ENCODE data around the gene PMVK. TPM values are rescaled to one million over a fixed set of nuclear protein-coding genes. Genes with fewer than 3 reads are reported as not detected.

PMVK gene
- total RNA-seq, 1 donor: 11.7 TPM

DNA sequence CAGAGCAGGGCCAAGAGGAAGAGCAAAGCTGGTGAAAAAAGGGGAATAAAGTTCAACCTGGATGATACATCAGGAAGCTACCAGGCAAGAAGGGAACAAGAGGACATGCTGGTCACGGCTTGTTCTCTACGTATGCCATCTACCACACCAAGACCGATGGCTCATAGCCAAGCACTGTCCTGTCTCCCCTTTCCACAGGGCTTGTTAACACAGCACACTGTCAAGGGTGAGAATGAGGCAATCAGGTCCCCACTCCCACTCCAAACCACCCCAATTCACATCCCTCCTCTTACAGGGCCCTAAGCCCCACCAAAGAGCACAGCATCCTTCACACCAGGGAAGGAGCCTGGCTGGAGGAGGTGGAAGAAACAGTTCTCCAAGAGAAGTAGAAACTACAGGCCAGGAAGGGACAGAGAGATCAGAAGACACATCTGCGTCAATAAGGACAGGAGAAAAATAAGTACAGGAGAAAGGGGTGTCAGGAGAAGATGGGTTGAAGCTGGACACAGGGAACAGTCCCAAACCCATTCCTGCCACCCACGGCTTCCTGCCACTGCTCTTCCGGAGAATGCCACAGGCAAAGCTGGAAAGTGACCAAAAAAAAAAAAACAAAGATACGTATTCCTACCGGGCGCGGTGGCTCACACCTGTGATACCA lies 35.0 kb upstream of the PMVK start:
- TF ChIP-seq, protein P1, sequence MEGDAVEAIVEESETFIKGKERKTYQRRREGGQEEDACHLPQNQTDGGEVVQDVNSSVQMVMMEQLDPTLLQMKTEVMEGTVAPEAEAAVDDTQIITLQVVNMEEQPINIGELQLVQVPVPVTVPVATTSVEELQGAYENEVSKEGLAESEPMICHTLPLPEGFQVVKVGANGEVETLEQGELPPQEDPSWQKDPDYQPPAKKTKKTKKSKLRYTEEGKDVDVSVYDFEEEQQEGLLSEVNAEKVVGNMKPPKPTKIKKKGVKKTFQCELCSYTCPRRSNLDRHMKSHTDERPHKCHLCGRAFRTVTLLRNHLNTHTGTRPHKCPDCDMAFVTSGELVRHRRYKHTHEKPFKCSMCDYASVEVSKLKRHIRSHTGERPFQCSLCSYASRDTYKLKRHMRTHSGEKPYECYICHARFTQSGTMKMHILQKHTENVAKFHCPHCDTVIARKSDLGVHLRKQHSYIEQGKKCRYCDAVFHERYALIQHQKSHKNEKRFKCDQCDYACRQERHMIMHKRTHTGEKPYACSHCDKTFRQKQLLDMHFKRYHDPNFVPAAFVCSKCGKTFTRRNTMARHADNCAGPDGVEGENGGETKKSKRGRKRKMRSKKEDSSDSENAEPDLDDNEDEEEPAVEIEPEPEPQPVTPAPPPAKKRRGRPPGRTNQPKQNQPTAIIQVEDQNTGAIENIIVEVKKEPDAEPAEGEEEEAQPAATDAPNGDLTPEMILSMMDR (IDR thresholded peaks at IDR 0.05; ENCODE audit: insufficient read depth, low read length): no peak
- H3K4me3 ChIP-seq (ENCODE audit: low read depth, low read length): peak overlapping the region; percentile 80
- DNase-seq (ENCODE audit: low read depth): no peak

DNA sequence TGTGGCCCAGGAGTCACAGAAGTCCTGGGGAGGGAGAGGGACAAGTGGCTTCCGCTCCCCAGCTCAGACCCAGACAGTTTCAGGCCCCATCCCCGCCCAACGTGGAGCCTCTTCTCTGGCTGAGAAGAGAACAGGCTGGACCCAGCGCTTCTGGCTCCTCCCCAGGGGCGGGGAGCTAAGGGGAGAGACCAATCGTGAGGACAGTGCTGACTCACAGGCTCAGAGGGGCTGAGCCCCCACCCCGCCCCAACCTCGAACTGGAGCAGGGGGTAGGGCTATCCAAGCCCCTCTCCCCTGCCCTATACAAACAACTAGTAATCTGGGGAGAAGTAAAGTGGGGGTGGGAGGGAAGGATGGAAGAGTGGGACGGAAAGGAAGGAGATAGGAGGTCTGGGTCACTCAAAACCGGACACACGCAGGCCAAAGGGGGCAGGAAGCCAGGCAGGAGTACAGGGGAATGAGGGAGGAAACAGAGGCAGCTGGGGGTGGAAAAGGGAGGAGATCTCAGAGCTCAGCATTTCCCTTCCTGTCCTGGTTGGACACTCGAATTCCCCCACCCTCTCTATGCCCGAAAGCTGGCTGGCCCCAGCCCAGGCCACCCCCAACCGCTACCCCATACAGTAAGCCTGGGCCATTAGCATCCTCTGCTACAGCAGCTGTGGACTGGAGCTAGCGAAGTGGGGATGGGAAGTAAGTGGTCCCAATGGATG lies 34.3 kb upstream of the PMVK start, which contains the start of gene SHC1:
SHC1 (minus strand) TSS at position 117 of the 710 bp plus-strand sequence. CDS start 221 bp downstream, outside the sequence.
- peak within 1 kb of the TSS; percentile 80 for H3K4me3 ChIP-seq (ENCODE audit: low read depth, low read length)
- TF ChIP-seq, protein P1 (IDR thresholded peaks at IDR 0.05; ENCODE audit: insufficient read depth, low read length): no peak
- DNase-seq (ENCODE audit: low read depth): peak; percentile 93

DNA sequence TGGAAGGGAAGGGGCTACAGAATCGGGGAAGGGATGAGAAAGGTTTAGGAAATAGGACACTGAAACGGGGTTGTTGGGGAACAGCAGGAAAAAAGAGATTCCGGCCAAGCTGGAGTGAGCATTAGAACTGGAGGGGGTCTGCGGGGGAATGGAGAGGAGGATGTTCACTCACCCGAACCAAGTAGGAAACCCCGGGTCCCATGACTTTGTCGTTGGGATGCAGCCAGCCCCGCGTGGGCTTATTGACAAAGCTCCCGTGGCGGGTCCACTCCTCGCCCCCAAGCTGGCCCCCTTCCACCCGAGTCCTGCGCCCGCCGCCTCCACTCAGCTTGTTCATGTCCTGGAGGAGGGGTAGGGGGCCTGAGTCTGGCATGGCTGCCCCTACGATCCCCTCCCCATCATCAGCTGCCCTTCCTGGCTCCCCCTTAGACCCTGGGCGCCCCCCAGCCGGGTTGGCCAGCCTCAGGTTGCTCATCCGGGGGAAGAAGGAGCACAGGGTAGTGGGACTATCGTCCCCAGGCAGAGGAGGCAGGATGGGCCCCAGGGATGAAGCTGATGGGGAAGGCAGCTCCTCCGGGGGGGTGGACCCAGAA lies 33.4 kb upstream of the PMVK start:
- TF ChIP-seq, protein P1 (IDR thresholded peaks at IDR 0.05; ENCODE audit: insufficient read depth, low read length): no peak
- DNase-seq (ENCODE audit: low read depth): no peak
- peak overlapping the region; percentile 80 for H3K4me3 ChIP-seq (ENCODE audit: low read depth, low read length)

DNA sequence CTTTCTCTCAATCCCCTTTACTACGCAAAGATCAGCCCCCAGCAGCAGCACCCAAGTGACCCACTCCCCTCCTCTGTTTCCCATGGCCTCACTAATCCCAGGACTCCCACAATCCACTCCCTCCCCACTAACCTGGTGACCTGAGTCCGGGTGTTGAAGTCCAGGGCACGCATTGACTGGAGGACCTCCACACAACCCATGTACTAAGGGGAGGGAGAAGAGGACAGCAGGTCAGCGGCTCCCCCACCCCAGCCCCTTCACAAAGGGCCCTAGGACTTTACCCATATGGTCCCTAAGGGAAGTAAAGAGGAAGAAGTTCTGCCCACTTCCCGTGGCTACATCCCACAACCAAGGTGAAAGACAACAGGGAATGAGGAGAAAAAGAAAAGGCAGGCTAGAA lies 32.7 kb upstream of the PMVK start:
- DNase-seq (ENCODE audit: low read depth): no peak
- TF ChIP-seq, protein P1 (IDR thresholded peaks at IDR 0.05; ENCODE audit: insufficient read depth, low read length): no peak
- peak overlapping the region; percentile 80 for H3K4me3 ChIP-seq (ENCODE audit: low read depth, low read length)

DNA sequence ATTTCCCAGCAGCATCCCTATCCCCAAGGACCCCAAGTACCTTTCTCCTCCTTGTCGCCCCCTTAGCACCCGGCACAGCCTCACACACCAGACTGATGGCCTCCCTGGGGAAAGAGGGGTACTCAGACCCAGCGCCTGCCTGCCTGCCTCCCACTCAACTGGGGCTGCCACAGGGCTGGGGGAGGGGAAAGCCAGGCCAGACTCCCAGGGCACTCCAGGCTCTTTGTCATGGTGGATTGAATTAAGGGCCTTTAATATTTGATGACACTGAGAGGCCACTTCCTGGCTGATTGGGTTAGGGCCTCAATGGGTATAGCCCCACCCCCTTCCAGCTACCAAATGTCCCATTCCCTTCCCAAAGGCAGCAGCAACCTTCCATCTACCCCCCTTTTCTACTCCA lies 32.2 kb upstream of the PMVK start:
- TF ChIP-seq, protein P1 (IDR thresholded peaks at IDR 0.05; ENCODE audit: insufficient read depth, low read length): no peak
- DNase-seq (ENCODE audit: low read depth): no peak
- H3K4me3 ChIP-seq (ENCODE audit: low read depth, low read length): peak overlapping the region; percentile 80

DNA sequence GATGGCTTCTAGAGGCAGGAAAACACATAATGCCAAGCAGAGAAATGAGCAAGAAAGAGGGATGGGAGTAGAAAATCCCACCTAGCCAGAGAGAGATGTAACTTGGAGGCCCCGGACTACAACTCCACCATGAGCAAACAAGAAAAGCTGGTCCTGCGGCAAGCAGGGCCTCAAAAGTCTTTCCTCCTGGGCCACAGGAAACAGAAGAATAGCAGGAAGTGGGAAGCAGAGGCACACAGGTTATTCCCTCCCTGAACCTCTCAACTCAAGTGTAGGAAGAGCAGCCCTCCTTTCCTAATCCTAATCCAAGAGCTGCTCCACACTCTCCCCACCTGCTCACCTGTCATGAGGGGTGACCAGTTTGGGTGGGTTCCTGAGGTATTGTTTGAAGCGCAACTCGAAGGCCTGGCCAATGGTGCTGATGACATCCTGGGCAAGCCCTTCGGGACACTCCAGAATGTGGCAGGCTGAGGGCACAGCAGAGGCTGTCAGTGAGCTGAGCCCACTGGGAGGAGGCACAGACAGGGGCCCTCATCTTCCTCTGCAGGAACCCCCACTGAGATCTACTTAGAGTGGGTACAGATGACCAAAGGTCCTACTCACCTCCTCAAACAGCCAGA lies 30.9 kb upstream of the PMVK start:
- DNase-seq (ENCODE audit: low read depth): no peak
- TF ChIP-seq, protein P1 (IDR thresholded peaks at IDR 0.05; ENCODE audit: insufficient read depth, low read length): no peak
- peak overlapping the region; percentile 17 for H3K4me3 ChIP-seq (ENCODE audit: low read depth, low read length)

All from fibroblast of the aortic adventitia (primary cell).